HG03460 (cell line): Measurements from ENCODE around the gene NMNAT3.

ENCODE experiments used
- ATAC-seq: cut with Tn5 transposase; IDR thresholded peaks from one replicate; pipeline ENCODE4 v1.9.1; 2021; ENCODE audit not compliant: unreplicated experiment

The NMNAT3 gene

GRCh38 chr3:139676108-139676507, 1.7 kb downstream of the NMNAT3 start:
- ATAC-seq, result no peak

- no peak for ATAC-seq
These were observed 2.4 kb downstream of the NMNAT3 start for GRCh38 chr3:139675327-139675726.

- no peak for ATAC-seq
These were observed 3.1 kb downstream of the NMNAT3 start for GRCh38 chr3:139674571-139675260.

GRCh38 chr3:139672884-139673283, 4.9 kb downstream of the NMNAT3 start:
- ATAC-seq, result no peak

- ATAC-seq, result no peak
These were observed 5.7 kb downstream of the NMNAT3 start for GRCh38 chr3:139671863-139672646.

- no peak for ATAC-seq
These were observed 6.7 kb downstream of the NMNAT3 start for GRCh38 chr3:139671107-139671506.

- ATAC-seq, result no peak
These were observed 7.6 kb downstream of the NMNAT3 start for GRCh38 chr3:139670196-139670595.

GRCh38 chr3:139668332-139668731, 9.4 kb downstream of the NMNAT3 start:
- ATAC-seq, result no peak

GRCh38 chr3:139664958-139665357, 12.8 kb downstream of the NMNAT3 start:
- ATAC-seq, result no peak

GRCh38 chr3:139660269-139660668, 17.5 kb downstream of the NMNAT3 start:
- no peak for ATAC-seq

- no peak for ATAC-seq
These were observed 18.3 kb downstream of the NMNAT3 start for GRCh38 chr3:139659511-139659910.

GRCh38 chr3:139657936-139658335, 19.8 kb downstream of the NMNAT3 start:
- ATAC-seq, result no peak

GRCh38 chr3:139657434-139657833, 20.3 kb downstream of the NMNAT3 start:
- ATAC-seq, result no peak

GRCh38 chr3:139655909-139656595, 21.7 kb downstream of the NMNAT3 start:
- no peak for ATAC-seq

GRCh38 chr3:139654637-139655365, 23.0 kb downstream of the NMNAT3 start:
- ATAC-seq, result no peak

GRCh38 chr3:139653582-139653981, 24.2 kb downstream of the NMNAT3 start:
- ATAC-seq, result no peak

GRCh38 chr3:139652561-139652960, 25.2 kb downstream of the NMNAT3 start:
- no peak for ATAC-seq

GRCh38 chr3:139647866-139648435, 29.8 kb downstream of the NMNAT3 start:
- no peak for ATAC-seq

GRCh38 chr3:139646512-139646911, 31.3 kb downstream of the NMNAT3 start:
- ATAC-seq, result no peak

- no peak for ATAC-seq
These were observed 34.8 kb downstream of the NMNAT3 start for GRCh38 chr3:139642996-139643395.

- no peak for ATAC-seq
These were observed 37.3 kb downstream of the NMNAT3 start for GRCh38 chr3:139640456-139640855.
